ENCODE data around the gene PSPH. TPM values are rescaled to one million over a fixed set of nuclear protein-coding genes. Genes with fewer than 3 reads are reported as not detected.

The PSPH gene
- total RNA-seq, 1 donor, result 1.6 TPM

Other genes with a start within 250 kb of the PSPH start
- not detected for gene SEPTIN14, start 188.7 kb downstream of the PSPH start, total RNA-seq
- 2.8 TPM for gene ZNF713, start 164.0 kb downstream of the PSPH start, total RNA-seq
- 6.4 TPM for gene MRPS17, start 99.6 kb downstream of the PSPH start, total RNA-seq
- gene NIPSNAP2, start 86.9 kb downstream of the PSPH start, total RNA-seq, result 67.2 TPM
- gene CCT6A, start 321 bp upstream of the PSPH start, total RNA-seq, result 54.6 TPM
- gene SUMF2, start 12.8 kb upstream of the PSPH start, total RNA-seq, result 79.3 TPM
- gene PHKG1, start 41.5 kb upstream of the PSPH start, total RNA-seq, result 3.1 TPM
- 215 TPM for gene CHCHD2, start 55.0 kb upstream of the PSPH start, total RNA-seq
- gene NUPR2, start 65.0 kb upstream of the PSPH start, total RNA-seq, result not detected

Measured in mononuclear cell (primary cell).